Transverse colon (tissue), 4 donors: ENCODE results near the gene COL11A2.

Experiments
- CTCF ChIP-seq, 5 experiments: fragments of 200-600 bp in 3 of 5; fragments of 450-650 bp in 2 of 5; sonication (generic) in 3 of 5; IDR thresholded peaks; 1 replicate in 2 of 5; 2 replicates in 3 of 5; pipeline ENCODE4 v1.5.1; 2016 to 2017; ENCODE audit warnings: antibody characterized with exemption in 5 of 5, inconsistent platforms in 3 of 5, mild to moderate bottlenecking in 2 of 5, moderate library complexity in 1 of 5
- POLR2A ChIP-seq: fragments of 450-650 bp; IDR thresholded peaks from one replicate; pipeline ENCODE4 v1.6.1; 2016; ENCODE audit warnings: antibody characterized with exemption, mild to moderate bottlenecking, moderate library complexity
- POLR2AphosphoS5 ChIP-seq, 3 donors: sonication (generic); formaldehyde crosslinking; IDR thresholded peaks; one replicate each; pipeline ENCODE4 v1.6.1; 2016; ENCODE audit warnings: antibody characterized with exemption in 3 of 3

- TF ChIP-seq CTCF (IDR thresholded peaks at IDR 0.05) (no peak), POLR2A (no peak), POLR2AphosphoS5 (IDR thresholded peaks at IDR 0.05) (no peak)
Observed at GRCh38 chr6:33206864-33207551, 14.7 kb upstream of the COL11A2 start.
